H1 (cell line): ENCODE measurements around the gene AKR7A3. TPM values are rescaled to one million over a fixed set of nuclear protein-coding genes. Genes with fewer than 3 reads are reported as not detected.

Source experiments
- CTCF ChIA-PET: fragments of 300-600 bp; sonication (Branson Sonifier 250); formaldehyde crosslinking; loops from one replicate; lab custom pipeline; 2021; ENCODE audit not compliant: partially characterized antibody; lab: Charles Lee
- POLR2A ChIA-PET: fragments of 300-600 bp; sonication (Branson Sonifier 250); formaldehyde crosslinking; loops from one replicate; lab custom pipeline; 2021; ENCODE audit warnings: inconsistent platforms; ENCODE audit not compliant: partially characterized antibody; lab: Charles Lee
- DNase-seq, 2 experiments: peaks; one replicate each; pipeline versions ENCODE4 v3.0.0 to v3.0.0-alpha.2; 2010 to 2022; ENCODE audit warnings: low spot score in 2 of 2, low read depth in 1 of 2, mixed read lengths in 1 of 2
- FAIRE-seq: peaks from 2 replicates; lab custom pipeline; 2011; peaks lifted over from hg19 to GRCh38; lab: Jason Lieb, UNC
- H2AFZ ChIP-seq: 2 replicates; pipeline ENCODE4 v1.8.1; 2012; ENCODE audit warnings: low read length, inconsistent platforms
- H2AK5ac ChIP-seq: 2 replicates; pipeline ENCODE4 v1.6.1; 2013; ENCODE audit warnings: low read depth, low read length
- H2BK120ac ChIP-seq: replicated peaks from 2 replicates; pipeline ENCODE3; 2013; ENCODE audit warnings: low read depth, low read length, inconsistent platforms
- H2BK12ac ChIP-seq: 2 replicates; pipeline ENCODE4 v1.6.1; 2013; ENCODE audit warnings: low read depth, low read length
- H2BK15ac ChIP-seq: 2 replicates; pipeline ENCODE4 v1.6.1; 2013; ENCODE audit warnings: low read length
- H2BK20ac ChIP-seq: 2 replicates; pipeline ENCODE4 v1.6.1; 2013; ENCODE audit warnings: low read length
- H2BK5ac ChIP-seq: 2 replicates; pipeline ENCODE4 v1.6.1; 2013; ENCODE audit warnings: low read depth, low read length
- H3K14ac ChIP-seq: 2 replicates; pipeline ENCODE4 v1.6.1; 2013; ENCODE audit warnings: inconsistent platforms; ENCODE audit not compliant: insufficient read length
- H3K18ac ChIP-seq: 2 replicates; pipeline ENCODE4 v1.6.1; 2013; ENCODE audit warnings: low read length; ENCODE audit errors: extremely low read depth
- H3K23ac ChIP-seq: 2 replicates; pipeline ENCODE4 v1.6.1; 2013; ENCODE audit warnings: inconsistent platforms; ENCODE audit not compliant: insufficient read length
- H3K23me2 ChIP-seq: 2 replicates; pipeline ENCODE4 v1.6.1; 2013; ENCODE audit warnings: low read depth, low read length
- H3K27ac ChIP-seq: 2 replicates; pipeline ENCODE4 v1.6.1; 2011; ENCODE audit warnings: low read depth, low read length, inconsistent platforms
- H3K27me3 ChIP-seq, 4 experiments: replicated peaks in 1 of 4; 1 replicate in 1 of 4; 2 replicates in 3 of 4; pipeline versions ENCODE4 v1.6.1 to v1.8.1; 2011 to 2013; ENCODE audit warnings: low read length in 3 of 4, mild to moderate bottlenecking in 3 of 4, inconsistent platforms in 2 of 4, mixed read lengths in 2 of 4, moderate library complexity in 1 of 4; ENCODE audit not compliant: control insufficient read depth in 3 of 4, insufficient read depth in 3 of 4; ENCODE audit errors: extremely low read depth in 1 of 4
- H3K36me3 ChIP-seq, 4 experiments: 2 replicates each; pipeline versions ENCODE4 v1.6.1 to v1.8.1; 2011 to 2013; ENCODE audit warnings: mild to moderate bottlenecking in 4 of 4, low read length in 3 of 4, moderate library complexity in 2 of 4, control low read depth in 1 of 4, inconsistent platforms in 1 of 4; ENCODE audit not compliant: insufficient read depth in 4 of 4, control insufficient read depth in 2 of 4
- H3K4ac ChIP-seq: replicated peaks from 2 replicates; pipeline ENCODE3; 2013; ENCODE audit warnings: low read length, low read depth, mixed read lengths, inconsistent platforms; ENCODE audit not compliant: insufficient read length
- H3K4me1 ChIP-seq, 4 experiments: replicated peaks in 1 of 4; 1 replicate in 1 of 4; 2 replicates in 3 of 4; pipeline versions ENCODE4 v1.6.1 to v1.8.1; 2011 to 2013; ENCODE audit warnings: low read length in 3 of 4, inconsistent platforms in 2 of 4, mixed read lengths in 1 of 4; ENCODE audit not compliant: insufficient read depth in 4 of 4, control insufficient read depth in 3 of 4
- H3K4me2 ChIP-seq, 2 experiments: 2 replicates each; pipeline versions ENCODE4 v1.6.1 to v1.8.1; 2011 to 2013; ENCODE audit warnings: low read depth in 2 of 2, low read length in 2 of 2, control low read depth in 1 of 2, inconsistent platforms in 1 of 2, mild to moderate bottlenecking in 1 of 2; ENCODE audit not compliant: insufficient read depth in 1 of 2
- H3K4me3 ChIP-seq, 4 experiments: fragments of 200-600, 300-600 bp in 1 of 4; sonication (generic), shearing (Covaris generic), sonication (Bioruptor Twin) in 1 of 4; 2 replicates each; pipeline versions ENCODE4 v1.5.1 to v1.8.1; 2011 to 2016; ENCODE audit warnings: low read length in 4 of 4, low read depth in 3 of 4, control low read depth in 2 of 4, inconsistent platforms in 2 of 4, mild to moderate bottlenecking in 2 of 4, mixed read lengths in 1 of 4, moderate library complexity in 1 of 4; ENCODE audit not compliant: insufficient read depth in 2 of 4; ENCODE audit errors: extremely low read depth in 1 of 4
- H3K56ac ChIP-seq: replicated peaks from 2 replicates; pipeline ENCODE3; 2013; ENCODE audit warnings: low read depth, mild to moderate bottlenecking, mixed read lengths, low read length, inconsistent platforms; ENCODE audit not compliant: insufficient read length
- H3K79me1 ChIP-seq: 2 replicates; pipeline ENCODE4 v1.6.1; 2013; ENCODE audit warnings: low read depth, low read length, control low read depth
- H3K79me2 ChIP-seq, 2 experiments: 2 replicates each; pipeline versions ENCODE4 v1.6.1 to v1.8.1; 2012 to 2013; ENCODE audit warnings: low read length in 2 of 2, mild to moderate bottlenecking in 2 of 2, inconsistent platforms in 1 of 2; ENCODE audit not compliant: insufficient read depth in 2 of 2, control insufficient read depth in 1 of 2
- H3K9ac ChIP-seq, 4 experiments: replicated peaks in 1 of 4; 1 replicate in 1 of 4; 2 replicates in 3 of 4; pipeline versions ENCODE4 v1.6.1 to v1.8.1; 2011 to 2013; ENCODE audit warnings: low read depth in 3 of 4, low read length in 3 of 4, control low read depth in 2 of 4, mild to moderate bottlenecking in 2 of 4, moderate library complexity in 2 of 4, inconsistent platforms in 1 of 4; ENCODE audit errors: extremely low read depth in 1 of 4
- H3K9me3 ChIP-seq, 2 experiments: 2 replicates each; pipeline versions ENCODE4 v1.6.1 to v1.8.1; 2012 to 2013; ENCODE audit warnings: mild to moderate bottlenecking in 2 of 2, moderate library complexity in 2 of 2, control low read depth in 1 of 2, inconsistent platforms in 1 of 2, low read depth in 1 of 2, low read length in 1 of 2, mixed read lengths in 1 of 2; ENCODE audit not compliant: insufficient read depth in 2 of 2
- H4K20me1 ChIP-seq, 2 experiments: replicated peaks in 1 of 2; 2 replicates each; pipeline versions ENCODE3 to v1.8.1; 2011 to 2013; ENCODE audit warnings: inconsistent platforms in 2 of 2, low read length in 2 of 2, mild to moderate bottlenecking in 1 of 2; ENCODE audit not compliant: insufficient read depth in 2 of 2, control insufficient read depth in 1 of 2
- H4K5ac ChIP-seq: 2 replicates; pipeline ENCODE4 v1.6.1; 2013; ENCODE audit warnings: low read length, low read depth, mixed read lengths, inconsistent platforms; ENCODE audit not compliant: insufficient read length
- H4K8ac ChIP-seq: 2 replicates; pipeline ENCODE4 v1.8.0; 2013; ENCODE audit warnings: mild to moderate bottlenecking, moderate library complexity, low read length, inconsistent platforms; ENCODE audit not compliant: insufficient read depth; ENCODE audit errors: extremely low read depth
- H4K91ac ChIP-seq: replicated peaks from 2 replicates; pipeline ENCODE3; 2013; ENCODE audit warnings: low read length, mixed read lengths, inconsistent platforms; ENCODE audit not compliant: insufficient read length
- ASH2L ChIP-seq: fragments of 200-600, 300-600 bp; sonication (generic); IDR thresholded peaks from one replicate; pipeline ENCODE4 v1.7.1; 2017; ENCODE audit warnings: low read length
- CHD1 ChIP-seq: IDR thresholded peaks from 2 replicates; pipeline ENCODE4 v1.6.1; 2012; ENCODE audit warnings: low read depth, low read length, improper control_type of control experiment
- POU5F1 ChIP-seq: IDR thresholded peaks from 2 replicates; pipeline ENCODE4 v1.6.1; 2011; ENCODE audit warnings: low read depth, mild to moderate bottlenecking, low read length, moderate library complexity
- RBBP5 ChIP-seq: IDR thresholded peaks from 2 replicates; pipeline ENCODE4 v1.7.1; 2012; ENCODE audit warnings: low read depth, mild to moderate bottlenecking, inconsistent platforms, low read length, moderate library complexity, borderline replicate concordance
- SP4 ChIP-seq: IDR thresholded peaks from 2 replicates; pipeline ENCODE4 v1.6.1; 2012; ENCODE audit warnings: low read length, inconsistent platforms
- TCF12 ChIP-seq: IDR thresholded peaks from 2 replicates; pipeline ENCODE4 v1.6.1; 2011; ENCODE audit warnings: low read depth, mild to moderate bottlenecking, low read length
- USF2 ChIP-seq: IDR thresholded peaks from 2 replicates; pipeline ENCODE4 v1.6.1; 2011; ENCODE audit warnings: low read length, improper control_type of control experiment
- YY1 ChIP-seq: IDR thresholded peaks from 2 replicates; pipeline ENCODE4 v1.6.1; 2011; ENCODE audit warnings: low read depth, mild to moderate bottlenecking, low read length
- WGBS, 2 experiments: shearing (Covaris generic) in 1 of 2; methylation state at CpG; one replicate each; pipeline versions ENCODE4 v1.1.6 to v1.1.7; 2013 to 2015; ENCODE audit warnings: low lambda C conversion rate in 2 of 2, mixed read lengths in 2 of 2, inconsistent platforms in 1 of 2, low coverage in 1 of 2, missing lambda C conversion rate in 1 of 2; ENCODE audit not compliant: insufficient replicate concordance in 2 of 2, insufficient coverage in 1 of 2, insufficient read length in 1 of 2; ENCODE audit errors: extremely low coverage in 1 of 2, missing lambda C conversion rate in 1 of 2; 5-methylcytosine and 5-hydroxymethylcytosine counted together
- polyA plus RNA-seq, 7 experiments: library from polyadenylated mRNA; depleted of rRNA in 3 of 7; stranded (reverse) in 5 of 7; unstranded in 2 of 7; fragments of >200 nt in 5 of 7; fragments of 200-250 nt in 2 of 7; gene quantifications; 1 replicate in 5 of 7; 2 replicates in 1 of 7; 4 replicates in 1 of 7; pipeline versions ENCODE4 v1.2.1 to v1.2.3, GENCODE V29; 2011 to 2013; ENCODE audit warnings: missing spikeins in 2 of 7, mixed read lengths in 2 of 7
- total RNA-seq: library from RNA; stranded (reverse); fragmentation: NEBNext Ultra II Directional; extraction: Animal tissue kit (Norgen Biotek cat#: 25700); gene quantifications from 2 replicates; pipeline ENCODE4 v1.2.1, GENCODE V29; 2021

AKR7A3 gene
- total and polyA plus RNA-seq, 2 of the 8 experiments (the other 6 are each of a cell fraction or from before 2014, with no cell fraction given), result 0.62 to 0.65 TPM

GRCh38 chr1:19319196-19319595 lies 30.6 kb upstream of the AKR7A3 start:
- POLR2A ChIA-PET, result interaction anchor here (1.0 to 16.9 kb wide), 2 partner anchors 12 to 63 kb away, joined by 3 to 143 read pairs; no protein-coding TSS in a partner anchor
- H3K4me3 ChIP-seq, result no peak overlapping the region
- no peak overlapping the region for H3K4me2 ChIP-seq
- H2AFZ ChIP-seq, result no peak overlapping the region
- H3K4me1 ChIP-seq, result peaks cover 0 to 5% (median 2%) of the 10 kb centered on the region in 4 experiments; a peak in 5 of 7 replicates
- H4K8ac ChIP-seq, result no peak overlapping the region
- no peak overlapping the region for H2BK120ac ChIP-seq
- peaks cover 3 to 19% of the 10 kb centered on the region in 2 experiments for H4K20me1 ChIP-seq
- no peak overlapping the region for H2AK5ac ChIP-seq
- H3K23ac ChIP-seq, result no peak overlapping the region
- 95% methylated on average over 3 of the region's 3 CpGs; no CpG with 5 or more reads in 1 of the 2 experiments for WGBS, 2 experiments
- H3K27me3 ChIP-seq, result no peaks in the 10 kb centered on the region
- H3K27ac ChIP-seq, result no peak overlapping the region
- H3K79me2 ChIP-seq, result no peaks in the 10 kb centered on the region
- H3K23me2 ChIP-seq, result no peaks in the 10 kb centered on the region
- H2BK5ac ChIP-seq, result no peak overlapping the region
- no peaks in the 10 kb centered on the region for H3K9me3 ChIP-seq
- no peak overlapping the region for H3K14ac ChIP-seq
- no peak overlapping the region for H3K9ac ChIP-seq
- TF ChIP-seq USF2, result no peak
- TF ChIP-seq ASH2L, result no peak
- TF ChIP-seq YY1, result no peak
- no peak for TF ChIP-seq SP4
- TF ChIP-seq CHD1, result no peak
- no peak for TF ChIP-seq RBBP5
- no peak for TF ChIP-seq POU5F1
- no peak for TF ChIP-seq TCF12
- TF ChIP-seq, all 59 proteins: peak for 0
- H2BK15ac ChIP-seq, result no peak overlapping the region
- CTCF ChIA-PET, result interaction anchor here (0.6 to 1.2 kb wide), 2 partner anchors 22 to 110 kb away, joined by 3 to 4 read pairs; no protein-coding TSS in a partner anchor
- H2BK20ac ChIP-seq, result no peak overlapping the region
- no peak overlapping the region for H4K5ac ChIP-seq
- H3K56ac ChIP-seq, result no peak overlapping the region
- FAIRE-seq, result no peak
- H2BK12ac ChIP-seq, result no peak overlapping the region
- H3K4ac ChIP-seq, result no peak overlapping the region
- H4K91ac ChIP-seq, result no peak overlapping the region
- H3K36me3 ChIP-seq, result peaks cover 0 to 6% (median 2%) of the 10 kb centered on the region in 4 experiments; a peak in 4 of 8 replicates
- H3K18ac ChIP-seq, result no peak overlapping the region
- DNase-seq, result no peak
- no peaks in the 10 kb centered on the region for H3K79me1 ChIP-seq
